Osteocyte (in vitro differentiated cells): ENCODE measurements around the gene ARSD. TPM values are rescaled to one million over a fixed set of nuclear protein-coding genes. Genes with fewer than 3 reads are reported as not detected.

Experiments used
- DNase-seq: peaks from one replicate; pipeline ENCODE4 v3.0.0; 2021; ENCODE audit warnings: mixed read lengths; ENCODE audit not compliant: unreplicated experiment; ENCODE audit errors: extremely low spot score
- H3K27ac Mint-ChIP-seq: one replicate; pipeline ENCODE4 v1.8.0; 2021; ENCODE audit warnings: mild to moderate bottlenecking, mixed read lengths; ENCODE audit not compliant: unreplicated experiment
- H3K27me3 Mint-ChIP-seq: one replicate; pipeline ENCODE4 v1.8.0; 2021; ENCODE audit warnings: mixed read lengths; ENCODE audit not compliant: unreplicated experiment
- H3K36me3 Mint-ChIP-seq: one replicate; pipeline ENCODE4 v1.8.0; 2021; ENCODE audit warnings: mixed read lengths; ENCODE audit not compliant: unreplicated experiment
- H3K4me1 Mint-ChIP-seq: one replicate; pipeline ENCODE4 v1.8.0; 2021; ENCODE audit warnings: mixed read lengths; ENCODE audit not compliant: unreplicated experiment
- H3K4me3 Mint-ChIP-seq: one replicate; pipeline ENCODE4 v1.8.0; 2021; ENCODE audit warnings: mild to moderate bottlenecking, moderate library complexity, mixed read lengths; ENCODE audit not compliant: unreplicated experiment
- H3K9me3 Mint-ChIP-seq: one replicate; pipeline ENCODE4 v1.8.0; 2021; ENCODE audit warnings: mixed read lengths; ENCODE audit not compliant: unreplicated experiment
- CTCF ChIP-seq: fragments of 200-600 bp; sonication (generic); IDR thresholded peaks from 2 replicates; pipeline ENCODE4 v1.5.0; 2021; ENCODE audit warnings: antibody characterized with exemption, mild to moderate bottlenecking, moderate library complexity
- total RNA-seq: library from RNA; stranded (reverse); gene quantifications from 2 replicates; pipeline ENCODE4 v1.2.1, GENCODE V29; 2021

The ARSD gene
- total RNA-seq, 1 donor from 2014 or later, result 44.6 TPM

GRCh38 chrX:2962381-2962780 is 33.2 kb upstream of the ARSD start:
- Mint-ChIP-seq H3K4me3 (no peak overlapping the region), H3K36me3 (no peaks in the 10 kb centered on the region), H3K27me3 (no peaks in the 10 kb centered on the region), H3K9me3 (no peaks in the 10 kb centered on the region), H3K4me1 (peaks cover 21% of the 10 kb centered on the region), H3K27ac (no peak overlapping the region)
- no peak for TF ChIP-seq CTCF
- no peak for DNase-seq

GRCh38 chrX:2960861-2961515 is 31.8 kb upstream of the ARSD start:
- Mint-ChIP-seq H3K36me3 (no peaks in the 10 kb centered on the region), H3K4me1 (peaks cover 17% of the 10 kb centered on the region), H3K27ac (no peak overlapping the region), H3K4me3 (no peak overlapping the region), H3K9me3 (no peaks in the 10 kb centered on the region), H3K27me3 (no peaks in the 10 kb centered on the region)
- no peak for DNase-seq
- TF ChIP-seq CTCF, result no peak

- Mint-ChIP-seq H3K27me3 (no peaks in the 10 kb centered on the region), H3K4me3 (no peak overlapping the region), H3K9me3 (no peaks in the 10 kb centered on the region), H3K27ac (no peak overlapping the region), H3K36me3 (no peaks in the 10 kb centered on the region), H3K4me1 (peaks cover 4% of the 10 kb centered on the region)
- no peak for TF ChIP-seq CTCF
- DNase-seq, result no peak
Measured at GRCh38 chrX:2958199-2958598, 29.1 kb upstream of the ARSD start.

- TF ChIP-seq CTCF, result no peak
- Mint-ChIP-seq H3K9me3 (no peaks in the 10 kb centered on the region), H3K27me3 (no peaks in the 10 kb centered on the region), H3K27ac (no peak overlapping the region), H3K4me3 (no peak overlapping the region), H3K4me1 (no peaks in the 10 kb centered on the region), H3K36me3 (no peaks in the 10 kb centered on the region)
- DNase-seq, result no peak
Measured at GRCh38 chrX:2955838-2956237, 26.7 kb upstream of the ARSD start.

- Mint-ChIP-seq H3K27ac (no peak overlapping the region), H3K4me1 (no peaks in the 10 kb centered on the region), H3K27me3 (no peaks in the 10 kb centered on the region), H3K4me3 (no peak overlapping the region), H3K36me3 (peaks cover 2% of the 10 kb centered on the region), H3K9me3 (no peaks in the 10 kb centered on the region)
- DNase-seq, result no peak
- no peak for TF ChIP-seq CTCF
Measured at GRCh38 chrX:2955281-2955680, 26.1 kb upstream of the ARSD start.
